Ovary (tissue), 9 donors: ENCODE data around the gene OR4Q2. TPM values are rescaled to one million over a fixed set of nuclear protein-coding genes. Genes with fewer than 3 reads are reported as not detected.

ENCODE experiments used
- DNase-seq, 5 donors: peaks; one replicate each; pipeline ENCODE4 v3.0.0-alpha.2; 2019 to 2020
- H3K27ac ChIP-seq, 2 donors: fragments of 200-600 bp; one replicate each; pipeline versions ENCODE4 v1.5.1 to v1.8.0; 2019 to 2022
- H3K27me3 ChIP-seq: fragments of 200-600 bp; one replicate; pipeline ENCODE4 v1.8.0; 2022
- H3K36me3 ChIP-seq: fragments of 200-600 bp; sonication (generic); one replicate; pipeline ENCODE4 v1.5.1; 2019
- H3K4me1 ChIP-seq: one replicate; pipeline ENCODE4 v1.8.1; 2013; ENCODE audit warnings: mild to moderate bottlenecking, moderate library complexity; ENCODE audit not compliant: insufficient read depth
- H3K4me3 ChIP-seq: fragments of 200-600 bp; sonication (generic); one replicate; pipeline ENCODE4 v1.5.1; 2017
- H3K9me3 ChIP-seq, 2 donors: fragments of 200-600 bp in 1 of 2; sonication (generic) in 1 of 2; one replicate each; pipeline versions ENCODE4 v1.5.1 to v1.8.1; 2013 to 2019; ENCODE audit warnings: mild to moderate bottlenecking in 1 of 2, moderate library complexity in 1 of 2
- CTCF ChIP-seq, 3 donors: fragments of 450-650 bp in 2 of 3; fragments of 200-600 bp in 1 of 3; IDR thresholded peaks; one replicate each; pipeline versions ENCODE4 v1.5.1 to v1.8.0; 2016 to 2022; ENCODE audit warnings: antibody characterized with exemption in 3 of 3, mild to moderate bottlenecking in 1 of 3
- EP300 ChIP-seq: sonication (generic); formaldehyde crosslinking; IDR thresholded peaks from one replicate; pipeline ENCODE4 v1.6.1; 2017; ENCODE audit warnings: antibody characterized with exemption
- POLR2A ChIP-seq: fragments of 450-650 bp; IDR thresholded peaks from one replicate; pipeline ENCODE4 v1.6.1; 2017; ENCODE audit warnings: antibody characterized with exemption, mild to moderate bottlenecking, moderate library complexity
- WGBS, 3 donors: extraction: QIAGEN DNeasy Blood & Tissue Kit in 1 of 3; methylation state at CpG; one replicate each; pipeline versions ENCODE4 v1.1.5 to v1.1.7; 2013 to 2017; 5-methylcytosine and 5-hydroxymethylcytosine counted together
- intact Hi-C, 4 donors: fragments of 100-400 bp; cut with DNase I; formaldehyde crosslinking; loops; one replicate each; pipeline versions ENCODE4 v1.11.0 to v1.15.1; 2022 to 2023
- polyA plus RNA-seq, 2 donors: library from polyadenylated mRNA; stranded (reverse); fragments of 200-250 nt in 1 of 2; fragments of 350-450 nt in 1 of 2; fragmentation: Illumina TruSeq in 1 of 2; extraction: RNeasy Lipid Tissue Mini Kit (QIAGEN cat#74804) in 1 of 2; gene quantifications; one replicate each; pipeline ENCODE4 v1.2.3, GENCODE V29; 2013 to 2014
- total RNA-seq, 7 donors: library from RNA; depleted of rRNA in 2 of 7; stranded (reverse); fragments of >200 nt in 2 of 7; fragmentation: NEBNext Ultra II Directional in 3 of 7; extraction: Animal tissue kit (Norgen Biotek cat#: 25700) in 3 of 7; gene quantifications; one replicate each; pipeline versions ENCODE4 v1.1.0 to v1.2.4, GENCODE V29; 2016 to 2023
- donor health status: DM: no; HTN: no; CAD: no; lungs with moderate emphysema.
- donor health status: DM: no; HTN: no; CAD: no.
- donor health status: Bipolar disorder and iron deficiency.
- donor health status: DM: yes; HTN: yes; CAD: no.
- donor health status: DM: no; HTN: no; CAD: no.
- donor health status: DM: yes; HTN: yes; CAD: no.

The OR4Q2 gene
- total and polyA plus RNA-seq, 9 donors, result not detected

DNA sequence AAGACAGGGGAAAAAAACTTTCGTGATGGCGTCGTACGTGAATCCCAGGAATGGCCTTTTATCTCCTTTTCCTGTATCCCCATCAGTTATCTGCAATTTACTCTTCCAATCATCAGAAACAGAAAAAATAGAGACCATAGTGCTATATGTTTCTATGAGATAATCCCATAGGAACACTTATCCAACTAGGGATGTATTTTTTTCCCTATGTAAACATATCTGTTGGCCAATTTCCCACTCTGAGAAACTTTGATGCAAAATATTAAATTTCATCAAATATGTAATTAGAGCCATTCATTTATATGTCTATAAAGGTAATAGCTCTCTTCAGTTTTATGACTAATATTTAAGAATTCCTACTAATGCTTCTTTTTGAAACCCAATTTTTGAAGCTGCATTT, 34.0 kb downstream of the OR4Q2 start, which contains the start of gene OR4K13:
Gene OR4K13 (minus strand): TSS at position 101 of the 400 bp plus-strand sequence. CDS start 1,280 bp downstream, outside the sequence.
- Histone ChIP-seq H3K27me3 (no peaks in the 10 kb centered on the region), H3K9me3 (no peaks in the 10 kb centered on the region), H3K27ac (no peak within 1 kb of the TSS), H3K4me3 (no peak within 1 kb of the TSS), H3K36me3 (no peaks in the 10 kb centered on the region), H3K4me1 (no peaks in the 10 kb centered on the region)
- DNase-seq, result no peak
- no peak for TF ChIP-seq EP300
- TF ChIP-seq POLR2A, result no peak
- TF ChIP-seq CTCF (IDR thresholded peaks at IDR 0.05), result no peak
- intact Hi-C loops, result no loop called here
- whole genome bisulfite sequencing, 3 donors, result 85 to 95% (median 86%) methylated on average over 4 of the region's 4 CpGs

- no peak overlapping the region for H3K27ac ChIP-seq
- intact Hi-C loops, result no loop called here
- no peak for DNase-seq
- TF ChIP-seq EP300 (no peak), CTCF (IDR thresholded peaks at IDR 0.05) (no peak), POLR2A (no peak)
- H3K36me3 ChIP-seq, result no peaks in the 10 kb centered on the region
- H3K4me1 ChIP-seq, result no peaks in the 10 kb centered on the region
- no peak overlapping the region for H3K4me3 ChIP-seq
- H3K9me3 ChIP-seq, result no peaks in the 10 kb centered on the region
- 62 to 67% (median 64%) methylated on average over 5 of the region's 5 CpGs for WGBS, 3 donors
- no peaks in the 10 kb centered on the region for H3K27me3 ChIP-seq
These were observed 42.3 kb downstream of the OR4Q2 start for GRCh38 chr14:20044243-20044642.

- no peak for DNase-seq
- intact Hi-C loops, result no loop called here
- H3K27me3 ChIP-seq, result no peaks in the 10 kb centered on the region
- TF ChIP-seq POLR2A (no peak), CTCF (IDR thresholded peaks at IDR 0.05) (no peak), EP300 (no peak)
- no peak overlapping the region for H3K4me3 ChIP-seq
- no peaks in the 10 kb centered on the region for H3K4me1 ChIP-seq
- no peak overlapping the region for H3K27ac ChIP-seq
- H3K36me3 ChIP-seq, result no peaks in the 10 kb centered on the region
- WGBS, 3 donors, result 47 to 70% (median 66%) methylated on average over 1 of the region's 1 CpG
- no peaks in the 10 kb centered on the region for H3K9me3 ChIP-seq
These were observed 46.2 kb downstream of the OR4Q2 start for GRCh38 chr14:20048202-20048601.

Other genes with a start within 250 kb of the OR4Q2 start
- gene OR4M1, start 228.7 kb upstream of the OR4Q2 start, total RNA-seq, result not detected
- gene OR4M1, start 228.7 kb upstream of the OR4Q2 start, polyA plus RNA-seq, result not detected
- gene OR4N2, start 198.4 kb upstream of the OR4Q2 start, total RNA-seq, result not detected
- not detected for gene OR4N2, start 198.4 kb upstream of the OR4Q2 start, polyA plus RNA-seq
- not detected for gene OR4K2, start 127.0 kb upstream of the OR4Q2 start, total RNA-seq
- gene OR4K2, start 127.0 kb upstream of the OR4Q2 start, polyA plus RNA-seq, result not detected
- not detected for gene OR4K5, start 81.6 kb upstream of the OR4Q2 start, total RNA-seq
- not detected for gene OR4K5, start 81.6 kb upstream of the OR4Q2 start, polyA plus RNA-seq
- gene OR4K1, start 71.2 kb upstream of the OR4Q2 start, total RNA-seq, result not detected
- gene OR4K1, start 71.2 kb upstream of the OR4Q2 start, polyA plus RNA-seq, result not detected
- not detected for gene OR4K15, start 26.6 kb upstream of the OR4Q2 start, total RNA-seq
- gene OR4K15, start 26.6 kb upstream of the OR4Q2 start, polyA plus RNA-seq, result not detected
- gene OR4K14, start 17.1 kb downstream of the OR4Q2 start, total RNA-seq, result not detected
- gene OR4K14, start 17.1 kb downstream of the OR4Q2 start, polyA plus RNA-seq, result not detected
- gene OR4K13, start 33.9 kb downstream of the OR4Q2 start, total RNA-seq, result not detected
- not detected for gene OR4K13, start 33.9 kb downstream of the OR4Q2 start, polyA plus RNA-seq
- gene OR4L1, start 57.9 kb downstream of the OR4Q2 start, total RNA-seq, result not detected
- gene OR4L1, start 57.9 kb downstream of the OR4Q2 start, polyA plus RNA-seq, result not detected
- gene OR4K17, start 108.6 kb downstream of the OR4Q2 start, total RNA-seq, result not detected
- gene OR4K17, start 108.6 kb downstream of the OR4Q2 start, polyA plus RNA-seq, result not detected
- not detected for gene OR4N5, start 136.7 kb downstream of the OR4Q2 start, total RNA-seq
- gene OR4N5, start 136.7 kb downstream of the OR4Q2 start, polyA plus RNA-seq, result not detected
- not detected for gene OR11G2, start 188.7 kb downstream of the OR4Q2 start, total RNA-seq
- gene OR11G2, start 188.7 kb downstream of the OR4Q2 start, polyA plus RNA-seq, result not detected
- gene OR11H6, start 221.5 kb downstream of the OR4Q2 start, total RNA-seq, result not detected
- gene OR11H6, start 221.5 kb downstream of the OR4Q2 start, polyA plus RNA-seq, result not detected
- gene OR11H7, start 226.8 kb downstream of the OR4Q2 start, total RNA-seq, result not detected
- not detected for gene OR11H7, start 226.8 kb downstream of the OR4Q2 start, polyA plus RNA-seq
- not detected for gene OR11H4, start 237.1 kb downstream of the OR4Q2 start, total RNA-seq
- not detected for gene OR11H4, start 237.1 kb downstream of the OR4Q2 start, polyA plus RNA-seq